Measurements from ENCODE around the gene CLDN10. TPM values are rescaled to one million over a fixed set of nuclear protein-coding genes. Genes with fewer than 3 reads are reported as not detected.

CLDN10 gene
- total RNA-seq, 4 donors from 2014 or later, result 0.81 to 16.8 TPM; not detected in 2

DNA sequence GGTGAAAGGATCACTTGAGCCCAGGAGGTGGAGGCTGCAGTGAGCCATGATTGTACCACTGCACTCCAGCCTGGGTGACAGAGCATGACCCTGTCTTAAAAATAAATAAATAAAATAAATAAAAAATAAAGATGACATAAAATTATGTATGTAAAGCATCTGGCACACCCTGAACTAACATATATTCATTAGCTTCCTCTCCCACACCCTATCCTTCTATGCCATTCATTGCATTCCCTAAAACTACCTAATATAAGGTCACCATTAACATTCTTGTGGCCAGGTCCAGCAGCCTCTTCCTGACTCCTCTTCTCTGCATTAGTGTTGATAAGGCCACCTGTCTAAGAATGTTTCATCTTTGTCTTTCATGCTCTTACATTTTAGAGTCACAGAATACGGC lies 44.5 kb upstream of the CLDN10 start:
- 60% methylated on average over 1 of the region's 1 CpG; no CpG with 5 or more reads in 1 of the 2 donors for WGBS, 2 donors (ENCODE audit: low coverage in 1 of 2)
- no peaks in the 10 kb centered on the region for H3K4me1 ChIP-seq
- no peak overlapping the region for H3K4me3 ChIP-seq
- TF ChIP-seq EP300 (IDR thresholded peaks at IDR 0.05) (no peak), POLR2AphosphoS5 (IDR thresholded peaks at IDR 0.05) (no peak), POLR2A (IDR thresholded peaks at IDR 0.05) (no peak)
- TF ChIP-seq, protein P1, sequence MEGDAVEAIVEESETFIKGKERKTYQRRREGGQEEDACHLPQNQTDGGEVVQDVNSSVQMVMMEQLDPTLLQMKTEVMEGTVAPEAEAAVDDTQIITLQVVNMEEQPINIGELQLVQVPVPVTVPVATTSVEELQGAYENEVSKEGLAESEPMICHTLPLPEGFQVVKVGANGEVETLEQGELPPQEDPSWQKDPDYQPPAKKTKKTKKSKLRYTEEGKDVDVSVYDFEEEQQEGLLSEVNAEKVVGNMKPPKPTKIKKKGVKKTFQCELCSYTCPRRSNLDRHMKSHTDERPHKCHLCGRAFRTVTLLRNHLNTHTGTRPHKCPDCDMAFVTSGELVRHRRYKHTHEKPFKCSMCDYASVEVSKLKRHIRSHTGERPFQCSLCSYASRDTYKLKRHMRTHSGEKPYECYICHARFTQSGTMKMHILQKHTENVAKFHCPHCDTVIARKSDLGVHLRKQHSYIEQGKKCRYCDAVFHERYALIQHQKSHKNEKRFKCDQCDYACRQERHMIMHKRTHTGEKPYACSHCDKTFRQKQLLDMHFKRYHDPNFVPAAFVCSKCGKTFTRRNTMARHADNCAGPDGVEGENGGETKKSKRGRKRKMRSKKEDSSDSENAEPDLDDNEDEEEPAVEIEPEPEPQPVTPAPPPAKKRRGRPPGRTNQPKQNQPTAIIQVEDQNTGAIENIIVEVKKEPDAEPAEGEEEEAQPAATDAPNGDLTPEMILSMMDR (IDR thresholded peaks at IDR 0.05), result no peak
- ATAC-seq, result no peak
- no peaks in the 10 kb centered on the region for H3K9me3 ChIP-seq
- H3K27me3 ChIP-seq, result peaks cover 10% of the 10 kb centered on the region
- no peaks in the 10 kb centered on the region for H3K36me3 ChIP-seq
- no peak overlapping the region for H3K27ac ChIP-seq

DNA sequence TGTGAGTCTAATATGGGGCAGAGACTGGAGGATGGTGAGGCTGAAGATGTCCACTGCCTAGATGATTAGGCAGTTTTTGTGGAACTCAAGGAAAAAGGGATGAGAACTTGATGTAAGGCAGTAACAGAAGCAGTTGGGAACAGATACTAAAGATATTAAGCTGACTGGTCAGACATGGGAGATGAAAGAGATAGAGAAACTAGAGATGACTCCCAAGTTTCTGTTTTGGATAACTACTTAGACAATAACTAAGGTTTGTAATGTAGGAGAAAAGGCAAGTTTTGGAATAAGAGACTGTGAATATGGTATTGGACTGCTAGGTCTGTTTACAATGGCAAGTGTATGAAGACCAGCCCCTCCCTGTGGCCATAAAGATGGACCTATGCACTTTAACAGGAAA lies 43.5 kb upstream of the CLDN10 start:
- ATAC-seq, result no peak
- no peaks in the 10 kb centered on the region for H3K9me3 ChIP-seq
- H3K4me3 ChIP-seq, result no peak overlapping the region
- no peaks in the 10 kb centered on the region for H3K4me1 ChIP-seq
- TF ChIP-seq, protein P1 (IDR thresholded peaks at IDR 0.05), result no peak
- no peak for TF ChIP-seq POLR2AphosphoS5 (IDR thresholded peaks at IDR 0.05)
- no peak for TF ChIP-seq EP300 (IDR thresholded peaks at IDR 0.05)
- TF ChIP-seq POLR2A (IDR thresholded peaks at IDR 0.05), result no peak
- no peaks in the 10 kb centered on the region for H3K36me3 ChIP-seq
- H3K27ac ChIP-seq, result no peak overlapping the region
- peaks cover 12% of the 10 kb centered on the region for H3K27me3 ChIP-seq

DNA sequence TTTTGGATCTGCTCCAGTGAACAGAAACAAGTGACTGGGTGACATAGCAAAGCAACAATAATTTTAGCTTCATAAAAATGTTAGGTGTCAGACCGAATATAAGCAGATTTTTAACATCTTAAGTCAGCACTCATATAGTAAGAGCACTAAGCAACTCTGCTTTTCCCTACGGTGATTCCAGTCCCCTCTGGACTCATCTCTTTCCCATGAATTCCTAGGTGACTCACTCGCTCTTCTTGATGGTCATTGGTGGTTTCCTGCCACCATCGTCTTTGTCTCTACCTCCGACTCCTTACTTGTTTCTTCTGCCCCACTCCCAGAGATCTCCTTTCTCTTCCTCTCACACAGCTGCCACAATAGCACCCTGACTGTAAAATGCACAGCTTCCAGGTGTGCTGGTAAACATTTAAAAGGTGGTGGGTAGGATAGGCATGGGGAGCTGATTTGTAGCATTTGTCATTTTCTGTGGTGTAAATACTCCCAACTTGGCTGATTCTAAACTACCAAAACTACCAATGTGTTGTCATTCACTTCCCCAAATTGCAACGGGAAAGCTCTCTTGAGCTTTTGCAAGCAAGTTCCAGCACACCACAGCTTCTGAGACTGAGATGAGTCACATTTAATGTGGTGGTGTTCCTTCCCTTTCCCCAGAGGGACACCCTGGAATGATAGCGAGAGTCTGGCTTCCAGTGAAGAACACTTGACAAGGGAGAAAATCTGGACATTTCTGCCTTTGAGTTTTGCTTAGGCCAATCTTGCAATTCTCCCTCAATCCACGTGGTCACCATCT lies 42.8 kb upstream of the CLDN10 start:
- ATAC-seq, result no peak
- H3K4me3 ChIP-seq, result no peak overlapping the region
- no peaks in the 10 kb centered on the region for H3K36me3 ChIP-seq
- peaks cover 19% of the 10 kb centered on the region for H3K27me3 ChIP-seq
- TF ChIP-seq, protein P1 (IDR thresholded peaks at IDR 0.05), result no peak
- TF ChIP-seq EP300 (IDR thresholded peaks at IDR 0.05), result no peak
- TF ChIP-seq POLR2AphosphoS5 (IDR thresholded peaks at IDR 0.05), result no peak
- TF ChIP-seq POLR2A (IDR thresholded peaks at IDR 0.05), result no peak
- no peak overlapping the region for H3K27ac ChIP-seq
- 65 to 68% methylated on average over 7 of the region's 8 CpGs for whole genome bisulfite sequencing, 2 donors (ENCODE audit: low coverage in 1 of 2)
- no peaks in the 10 kb centered on the region for H3K9me3 ChIP-seq
- H3K4me1 ChIP-seq, result no peaks in the 10 kb centered on the region

DNA sequence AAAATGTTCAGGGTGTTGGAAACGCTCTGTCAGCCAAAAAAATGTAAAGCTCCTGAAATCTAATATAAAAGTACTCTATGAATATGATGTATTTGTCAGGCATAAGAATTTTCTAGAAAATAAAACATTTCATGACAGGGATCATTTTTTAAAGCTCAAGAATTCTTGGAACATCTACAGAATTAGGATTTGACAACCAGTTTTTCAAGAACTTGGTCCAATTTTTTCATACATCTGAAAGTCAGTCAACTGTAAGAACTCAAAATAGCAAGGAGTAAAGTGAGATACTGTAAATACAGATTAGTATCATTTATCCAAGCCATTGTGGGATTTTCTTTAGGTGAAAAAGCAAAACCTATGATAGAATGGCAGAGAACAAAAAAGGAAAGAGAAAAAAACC lies 41.6 kb upstream of the CLDN10 start:
- Histone ChIP-seq H3K9me3 (no peaks in the 10 kb centered on the region), H3K27ac (no peak overlapping the region), H3K4me3 (no peak overlapping the region), H3K4me1 (no peaks in the 10 kb centered on the region), H3K36me3 (no peaks in the 10 kb centered on the region), H3K27me3 (peaks cover 22% of the 10 kb centered on the region)
- WGBS, 2 donors (ENCODE audit: low coverage in 1 of 2), result 36 to 94% methylated on average over 1 of the region's 1 CpG
- no peak for ATAC-seq
- TF ChIP-seq, protein P1 (IDR thresholded peaks at IDR 0.05), result no peak
- no peak for TF ChIP-seq EP300 (IDR thresholded peaks at IDR 0.05)

DNA sequence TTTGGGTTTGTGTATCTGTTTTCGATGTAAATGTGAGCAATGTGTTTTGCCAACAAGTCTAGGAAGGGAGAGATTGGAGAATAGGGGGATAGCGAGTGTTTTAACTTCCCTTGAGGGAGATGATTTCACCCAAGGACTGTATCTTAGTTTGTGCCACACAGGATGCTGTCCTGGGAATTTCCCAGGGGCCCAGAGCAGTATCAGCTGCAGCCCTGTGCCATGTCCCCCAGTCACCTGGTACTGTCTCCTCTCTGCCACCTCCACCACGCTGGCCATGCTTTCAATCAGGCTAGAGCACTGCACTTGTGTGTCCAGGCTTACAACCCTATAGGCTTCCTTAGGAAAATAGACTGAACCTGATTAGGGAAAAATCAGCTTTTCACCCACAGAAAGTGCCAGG lies 40.1 kb upstream of the CLDN10 start:
- Histone ChIP-seq H3K27me3 (peaks cover 16% of the 10 kb centered on the region), H3K27ac (no peak overlapping the region), H3K9me3 (no peaks in the 10 kb centered on the region), H3K4me1 (no peaks in the 10 kb centered on the region), H3K36me3 (no peaks in the 10 kb centered on the region), H3K4me3 (no peak overlapping the region)
- WGBS, 2 donors (ENCODE audit: low coverage in 1 of 2), result 62 to 92% methylated on average over 2 to 3 of the region's 3 CpGs
- TF ChIP-seq POLR2A (IDR thresholded peaks at IDR 0.05) (no peak), EP300 (IDR thresholded peaks at IDR 0.05) (no peak), POLR2AphosphoS5 (IDR thresholded peaks at IDR 0.05) (no peak)
- TF ChIP-seq, protein P1 (IDR thresholded peaks at IDR 0.05), result no peak
- no peak for ATAC-seq

Measured in gastroesophageal sphincter (tissue), 4 donors.